K562 (cell line): ENCODE measurements around the gene PGAP2. TPM values are rescaled to one million over a fixed set of nuclear protein-coding genes. Genes with fewer than 3 reads are reported as not detected.

Source experiments
- BMI1 ChIP-seq: fragments of 150-350 bp; IDR thresholded peaks from 2 replicates; pipeline ENCODE4 v1.6.1; 2014; ENCODE audit warnings: low read length
- CCNT2 ChIP-seq: IDR thresholded peaks from 2 replicates; pipeline ENCODE4 v1.6.1; 2011; ENCODE audit warnings: borderline replicate concordance, low read depth, mild to moderate bottlenecking, moderate library complexity, mixed read lengths, low read length; ENCODE audit not compliant: insufficient read length; ENCODE audit errors: extremely low read depth
- CREB3 ChIP-seq: fragments of 450-650 bp; conservative IDR thresholded peaks from 2 replicates; pipeline ENCODE4 v1.6.1; 2016; ENCODE audit warnings: missing genetic modification characterization, low read depth, mild to moderate bottlenecking, missing compliant biosample characterization, moderate library complexity
- FOXP4 ChIP-seq: sonication (generic); formaldehyde crosslinking; IDR thresholded peaks from 2 replicates; pipeline ENCODE4 v1.8.0; 2022; ENCODE audit warnings: mild to moderate bottlenecking, missing genetic modification reagents, borderline replicate concordance
- NFE2L1 ChIP-seq: fragments of 450-650 bp; IDR thresholded peaks from 2 replicates; pipeline ENCODE4 v1.6.1; 2016; ENCODE audit warnings: missing genetic modification characterization, low read depth, mild to moderate bottlenecking, missing compliant biosample characterization, moderate library complexity, borderline replicate concordance
- PHF8 ChIP-seq: fragments of 200-600 bp; sonication (generic); IDR thresholded peaks from 2 replicates; pipeline ENCODE4 v1.6.1; 2012; ENCODE audit warnings: mixed run types, mild to moderate bottlenecking, inconsistent platforms, low read length, moderate library complexity, borderline replicate concordance
- RNF2 ChIP-seq: sonication (generic); IDR thresholded peaks from 2 replicates; pipeline ENCODE4 v1.6.1; 2016
- SMAD3 ChIP-seq: fragments of 450-650 bp; formaldehyde crosslinking; conservative IDR thresholded peaks from 2 replicates; pipeline ENCODE4 v1.4.0; 2020; ENCODE audit warnings: mild to moderate bottlenecking
- TAF7 ChIP-seq: fragments of 450-650 bp; IDR thresholded peaks from 2 replicates; pipeline ENCODE4 v1.6.1; 2016; ENCODE audit warnings: missing genetic modification characterization, missing compliant biosample characterization
- THAP7 ChIP-seq: fragments of 250-450 bp; sonication (Bioruptor Pico); IDR thresholded peaks from 2 replicates; pipeline ENCODE4 v1.5.0; 2021
- UBTF ChIP-seq, 2 experiments: IDR thresholded peaks; 2 replicates each; pipeline ENCODE4 v1.6.1; 2012; ENCODE audit warnings: improper control_type of control experiment in 2 of 2, low read depth in 2 of 2, low read length in 2 of 2, borderline replicate concordance in 1 of 2
- ZBTB11 ChIP-seq, 3 experiments: fragments of 200-800 bp in 1 of 3; fragments of 250-450 bp in 1 of 3; fragments of 450-650 bp in 1 of 3; sonication (Bioruptor Pico) in 1 of 3; sonication (Bioruptor generic) in 1 of 3; formaldehyde crosslinking in 1 of 3; IDR thresholded peaks; 2 replicates each; pipeline versions ENCODE4 v1.6.1 to v1.8.0; 2016 to 2022; ENCODE audit warnings: mild to moderate bottlenecking in 2 of 3, missing genetic modification characterization in 2 of 3, missing compliant biosample characterization in 1 of 3, moderate library complexity in 1 of 3
- ZNF165 ChIP-seq: fragments of 250-450 bp; sonication (Bioruptor Pico); IDR thresholded peaks from 2 replicates; pipeline ENCODE4 v1.4.0; 2020; ENCODE audit warnings: borderline replicate concordance
- ZNF23 ChIP-seq: fragments of 250-450 bp; sonication (Bioruptor Pico); IDR thresholded peaks from 2 replicates; pipeline ENCODE4 v1.4.0; 2020; ENCODE audit warnings: mild to moderate bottlenecking
- ZNF274 ChIP-seq: IDR thresholded peaks from 2 replicates; pipeline ENCODE4 v1.6.1; 2011; ENCODE audit warnings: low read depth, mild to moderate bottlenecking, low read length, moderate library complexity, borderline replicate concordance
- ZNF445 ChIP-seq: fragments of 250-450 bp; sonication (Bioruptor Pico); IDR thresholded peaks from 2 replicates; pipeline ENCODE4 v1.4.0; 2020; ENCODE audit warnings: low read depth, mild to moderate bottlenecking, moderate library complexity
- ZNF589 ChIP-seq: fragments of 200-800 bp; sonication (Bioruptor generic); IDR thresholded peaks from 2 replicates; pipeline ENCODE4 v1.6.1; 2016; ENCODE audit warnings: low read depth, missing genetic modification characterization, missing compliant biosample characterization
- polyA plus RNA-seq, 8 experiments: library from polyadenylated mRNA; depleted of rRNA in 4 of 8; stranded (reverse) in 5 of 8; unstranded in 3 of 8; fragments of >200 nt; fragmentation: Nextera tagmentation in 2 of 8; fragmentation: Illumina TruSeq in 1 of 8; extraction: Ambion mirVana in 2 of 8; extraction: Trizol in 1 of 8; gene quantifications; 2 replicates each; pipeline versions ENCODE4 v1.2.1 to v1.2.3, GENCODE V29; 2011 to 2014; ENCODE audit warnings: inconsistent platforms in 1 of 8, missing spikeins in 1 of 8
- total RNA-seq, 7 experiments: library from RNA; depleted of rRNA in 6 of 7; stranded (reverse); fragments of >200 nt in 6 of 7; fragmentation: Illumina TruSeq in 2 of 7; extraction: Trizol in 2 of 7; gene quantifications; 2 replicates each; pipeline versions ENCODE4 v1.2.1 to v1.2.3, GENCODE V29; 2011 to 2021; ENCODE audit warnings: low replicate concordance in 1 of 7

The PGAP2 gene
- total and polyA plus RNA-seq, 9 of the 15 experiments (the other 6 are each of a cell fraction or from before 2014, with no cell fraction given) = 17.9 to 47.2 (median 33.7) TPM

- TF ChIP-seq UBTF (IDR thresholded peaks at IDR 0.05; ENCODE audit: borderline replicate concordance in 1 of 2, low read depth in 2 of 2, low read length in 2 of 2) (no peak), ZBTB11 (CRISPR knock-in tag; IDR thresholded peaks at IDR 0.05) (no peak), CREB3 (tag) (no peak), THAP7 (CRISPR knock-in tag) (no peak), ZNF23 (no peak), BMI1 (no peak), TAF7 (tag) (no peak), PHF8 (no peak), CCNT2 (no peak), ZNF445 (no peak), ZNF165 (CRISPR knock-in tag) (no peak), NFE2L1 (tag) (no peak), SMAD3 (CRISPR knock-in tag) (no peak), ZNF589 (no peak), FOXP4 (CRISPR knock-in tag) (no peak), ZNF274 (no peak), RNF2 (no peak)
Observed at GRCh38 chr11:3855808-3856491, 47.6 kb downstream of the PGAP2 start (continued).
